ENCODE data around the gene SLC25A12.

SLC25A12 gene

GRCh38 chr2:171883275-171883893, 10.7 kb downstream of the SLC25A12 start:
- DNase-seq, result no peak

- DNase-seq, result no peak
Observed at GRCh38 chr2:171882089-171882769, 11.8 kb downstream of the SLC25A12 start.

DNA sequence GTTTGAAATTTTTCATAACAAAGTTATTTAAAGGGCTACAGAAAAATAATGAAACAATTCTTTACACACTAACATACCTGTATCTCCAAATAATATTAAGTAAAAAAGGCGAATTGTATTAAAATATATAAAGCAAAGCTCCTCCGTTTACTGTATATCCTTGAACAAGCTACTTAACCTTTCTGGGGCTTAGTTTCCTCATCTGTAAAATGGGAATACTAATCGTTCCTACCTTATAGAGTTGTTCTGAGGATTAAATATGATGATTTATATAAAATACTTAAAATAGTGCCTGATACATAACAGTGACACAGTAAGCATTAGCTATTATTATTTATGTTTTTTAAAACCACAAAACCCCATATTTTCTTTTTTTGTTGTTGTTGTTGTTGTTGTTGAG, 13.3 kb downstream of the SLC25A12 start:
- DNase-seq, result no peak

GRCh38 chr2:171879865-171880264, 14.2 kb downstream of the SLC25A12 start:
- no peak for DNase-seq

DNA sequence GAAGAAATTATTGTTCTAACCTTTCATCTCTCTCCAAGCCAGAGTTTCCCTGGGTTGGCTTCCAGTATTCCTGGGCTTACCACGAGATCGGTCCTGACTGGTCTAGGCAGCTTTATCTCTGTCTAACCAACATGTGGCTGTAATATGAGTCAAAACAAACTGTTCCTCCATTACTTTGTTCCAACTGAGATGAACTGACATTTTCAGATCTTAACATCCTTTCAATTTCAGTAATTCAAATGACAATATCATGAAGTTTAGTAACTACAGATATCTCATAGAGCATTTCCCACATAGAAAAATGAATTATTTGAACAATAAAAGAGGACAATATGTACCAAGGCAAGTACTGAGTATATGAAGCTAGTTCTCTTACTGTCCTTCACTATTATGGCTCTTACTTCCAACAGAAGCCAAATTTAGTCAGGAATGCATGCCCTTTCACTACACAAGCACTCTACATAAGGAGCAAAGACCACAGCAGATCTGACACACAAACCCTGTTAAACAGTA, 15.5 kb downstream of the SLC25A12 start:
- DNase-seq, result no peak

GRCh38 chr2:171874963-171875362, 19.1 kb downstream of the SLC25A12 start:
- no peak for DNase-seq

GRCh38 chr2:171874517-171874916, 19.5 kb downstream of the SLC25A12 start:
- no peak for DNase-seq

DNA sequence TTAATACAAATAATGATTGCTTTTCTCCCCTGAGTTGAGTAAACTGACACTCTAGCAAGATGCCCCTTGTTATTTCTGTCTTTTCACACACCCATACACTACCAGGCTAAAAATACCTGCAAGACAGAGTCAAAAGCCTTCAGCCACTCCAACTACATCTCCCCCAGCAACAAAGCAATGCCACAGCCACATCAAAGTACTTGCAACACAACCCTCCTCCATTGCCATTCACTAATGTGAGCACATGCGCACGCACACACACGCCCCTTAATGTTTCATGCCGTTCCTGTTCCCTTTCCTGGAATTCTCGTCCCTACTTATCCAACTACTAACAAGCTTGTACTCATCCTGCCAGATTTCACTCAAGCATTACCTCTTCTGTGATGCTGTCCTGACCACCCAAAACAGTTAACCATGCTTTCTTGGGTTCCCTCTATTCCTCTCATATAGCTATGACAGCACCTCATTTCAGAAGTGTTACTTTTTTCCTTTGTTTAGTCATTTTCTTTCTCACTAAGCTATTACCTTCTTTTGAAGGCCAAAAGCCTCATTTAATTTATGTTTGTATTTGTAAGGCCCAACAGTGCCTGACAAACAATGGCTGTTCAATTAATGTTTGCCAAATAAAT, 29.6 kb downstream of the SLC25A12 start:
- no peak for DNase-seq

DNA sequence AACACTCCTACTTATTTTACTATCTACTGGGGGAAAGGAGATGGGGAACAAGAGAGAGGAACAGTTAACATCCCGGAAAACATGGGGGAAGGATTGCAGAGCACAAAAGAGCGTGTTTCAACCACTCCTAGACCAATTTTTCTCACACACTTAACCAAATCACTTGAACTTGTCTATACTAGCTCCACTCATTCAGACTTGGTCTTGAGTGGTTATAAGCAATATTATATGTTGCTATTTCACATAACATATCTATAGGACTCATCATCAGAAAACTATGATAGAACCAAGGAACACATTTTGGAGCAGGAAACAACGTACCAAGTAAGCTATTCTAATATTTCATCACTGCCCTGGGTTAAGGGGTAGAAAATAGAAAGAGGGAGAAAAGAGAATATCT, 31.5 kb downstream of the SLC25A12 start:
- no peak for DNase-seq

- no peak for DNase-seq
Observed at GRCh38 chr2:171858397-171858958, 35.6 kb downstream of the SLC25A12 start.

DNA sequence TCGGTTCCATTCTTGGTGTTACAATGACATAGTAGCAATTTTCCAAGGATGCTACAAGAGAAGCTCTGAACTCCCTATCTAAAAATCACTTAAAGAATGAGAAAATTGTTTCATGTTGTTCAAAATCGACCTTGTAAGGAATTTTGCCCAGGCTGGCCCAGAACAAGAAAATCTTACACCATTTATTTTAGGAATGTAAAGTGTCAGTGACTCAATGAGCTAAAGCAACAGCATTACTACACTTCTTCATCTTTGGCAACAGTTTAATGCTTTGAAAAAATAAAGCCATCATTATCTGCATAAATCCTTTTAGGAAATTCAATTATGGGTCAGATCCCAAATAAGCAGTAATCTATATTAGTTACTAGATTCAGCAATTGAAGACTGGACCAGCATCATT, 38.6 kb downstream of the SLC25A12 start:
- DNase-seq, result no peak

DNA sequence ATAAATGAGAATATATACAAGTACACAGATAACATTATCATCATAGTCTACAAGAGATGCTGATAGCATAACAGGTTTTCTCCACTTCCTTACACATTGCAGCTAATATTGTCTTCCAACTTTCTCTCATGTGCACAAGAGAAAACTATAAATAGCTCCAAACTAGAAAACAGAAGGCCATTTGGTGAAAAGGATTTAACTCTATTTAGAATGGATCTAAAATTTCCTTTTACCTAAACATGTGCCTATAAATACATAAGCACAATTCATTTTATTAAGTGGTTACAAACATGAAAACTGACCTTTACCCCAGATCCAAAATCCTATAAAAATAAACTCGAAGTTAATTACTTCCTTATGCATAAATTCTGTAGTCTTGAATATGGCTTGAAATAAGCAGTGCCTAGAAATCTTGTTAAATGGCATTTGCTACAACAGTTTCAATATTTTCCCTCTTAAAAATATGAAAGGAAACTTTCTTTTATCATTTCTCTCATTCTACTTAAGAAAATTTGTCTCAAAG, 41.6 kb downstream of the SLC25A12 start:
- no peak for DNase-seq

GRCh38 chr2:171847627-171848026, 46.4 kb downstream of the SLC25A12 start:
- DNase-seq, result no peak

DNA sequence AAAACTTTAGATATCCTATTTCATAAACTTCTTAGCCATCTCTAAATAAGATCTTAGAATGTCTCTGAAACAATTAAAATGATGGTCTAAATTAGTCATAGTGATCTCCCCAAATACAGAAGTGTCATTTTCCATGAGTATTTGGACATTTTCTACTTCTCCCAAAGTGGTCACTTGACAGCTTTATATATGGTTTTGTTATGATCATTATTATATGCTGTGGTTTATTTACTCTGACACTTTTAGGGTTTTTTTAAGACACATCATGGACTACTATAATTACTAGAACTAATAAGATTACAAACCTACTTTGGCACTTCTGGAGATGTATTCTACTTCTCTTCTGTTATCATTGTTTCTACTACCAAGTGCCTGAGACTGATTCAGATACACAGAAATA, 47.1 kb downstream of the SLC25A12 start:
- DNase-seq, result no peak

DNA sequence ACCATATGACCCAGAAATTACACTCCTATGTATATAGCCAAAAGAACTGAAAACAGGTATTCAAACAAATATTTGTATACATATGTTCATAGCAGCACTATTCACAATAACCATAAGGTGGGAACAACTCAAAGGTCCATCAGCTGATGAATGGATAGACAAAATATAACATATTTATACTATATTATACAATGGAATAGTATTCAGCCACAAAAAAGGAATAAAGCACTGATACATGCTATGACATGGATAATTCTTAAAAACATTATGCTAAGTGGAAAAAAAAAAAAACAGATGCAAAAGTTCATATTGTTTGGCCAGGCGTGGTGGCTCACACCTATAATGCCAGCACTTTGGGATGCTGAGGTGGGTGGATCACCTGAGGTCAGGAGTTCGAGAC, 52.0 kb downstream of the SLC25A12 start:
- DNase-seq, result no peak

DNA sequence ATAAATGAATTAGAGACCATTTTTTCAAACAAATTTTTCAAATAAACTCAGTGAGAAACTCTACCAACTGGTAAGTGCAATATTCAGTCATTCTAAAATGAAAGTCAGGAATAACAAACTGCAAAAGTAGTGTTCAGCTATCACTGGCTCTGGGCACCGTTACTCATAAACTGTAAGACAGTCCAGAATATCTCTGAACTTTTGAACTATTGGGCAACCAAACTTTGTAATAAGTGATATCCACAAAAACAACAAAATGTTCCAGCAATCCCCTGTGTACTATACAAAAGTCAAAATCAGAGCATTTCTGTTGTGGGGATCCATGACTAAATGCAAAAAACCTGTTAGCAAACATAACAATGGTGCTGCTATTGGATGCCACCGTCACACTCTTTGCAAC, 56.3 kb downstream of the SLC25A12 start:
- DNase-seq, result no peak

GRCh38 chr2:171836146-171836910, 57.7 kb downstream of the SLC25A12 start:
- DNase-seq, result no peak

DNA sequence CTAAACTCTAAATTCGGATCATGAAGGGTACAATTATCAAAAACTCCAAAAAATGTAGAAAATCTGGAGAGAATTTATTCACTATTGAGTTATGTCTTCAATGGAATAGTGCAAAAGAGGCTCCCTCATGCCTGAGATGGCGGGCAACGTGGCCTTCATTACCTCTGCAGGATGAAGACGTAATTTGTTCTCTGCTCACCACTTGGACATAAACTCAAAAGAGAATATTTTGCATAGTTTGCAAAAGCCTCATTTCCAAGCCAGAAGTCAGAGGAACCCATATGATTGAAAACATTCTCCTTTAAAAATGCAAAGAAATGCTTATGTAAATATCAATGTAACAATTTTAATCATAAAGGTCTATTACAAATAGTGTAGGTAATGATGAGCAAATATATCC, 58.7 kb downstream of the SLC25A12 start:
- DNase-seq, result no peak

DNA sequence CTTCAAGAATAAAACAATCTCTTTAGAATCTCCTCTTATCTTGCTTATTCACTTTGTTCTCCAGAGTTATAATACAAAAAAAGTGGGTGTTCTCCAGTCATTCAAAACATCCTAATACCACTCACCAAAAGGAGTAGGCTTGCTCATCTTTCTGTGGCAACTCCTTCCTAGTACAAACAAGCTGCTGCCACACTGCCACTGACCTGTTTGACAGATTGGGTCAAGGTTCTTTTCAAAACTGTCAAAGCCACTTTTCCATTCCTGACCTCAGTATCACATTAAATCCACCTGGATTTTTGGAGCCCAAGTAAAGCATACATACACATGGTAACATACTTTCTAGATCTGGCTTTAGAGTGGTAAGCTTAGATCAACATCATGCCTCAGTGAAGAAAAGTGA, 59.8 kb downstream of the SLC25A12 start:
- no peak for DNase-seq

DNA sequence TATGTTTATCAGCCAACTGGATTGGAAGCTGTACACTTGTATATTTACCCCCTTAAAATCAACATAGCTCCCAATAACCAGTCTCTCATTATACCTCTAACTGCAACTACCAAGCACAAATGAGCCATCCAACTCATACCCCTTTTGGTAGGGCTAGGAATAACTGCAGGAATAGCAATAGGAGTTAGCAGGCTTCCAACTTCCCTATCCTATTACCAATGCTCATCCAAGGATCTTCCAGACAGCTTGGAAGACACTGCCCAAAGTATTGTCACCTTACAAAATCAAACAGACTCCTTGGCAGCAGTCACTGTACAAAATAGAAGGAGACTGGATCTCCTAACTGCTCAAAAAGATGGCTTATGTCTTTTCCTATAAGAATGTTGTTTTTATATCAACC, 61.6 kb downstream of the SLC25A12 start:
- DNase-seq, result no peak

DNA sequence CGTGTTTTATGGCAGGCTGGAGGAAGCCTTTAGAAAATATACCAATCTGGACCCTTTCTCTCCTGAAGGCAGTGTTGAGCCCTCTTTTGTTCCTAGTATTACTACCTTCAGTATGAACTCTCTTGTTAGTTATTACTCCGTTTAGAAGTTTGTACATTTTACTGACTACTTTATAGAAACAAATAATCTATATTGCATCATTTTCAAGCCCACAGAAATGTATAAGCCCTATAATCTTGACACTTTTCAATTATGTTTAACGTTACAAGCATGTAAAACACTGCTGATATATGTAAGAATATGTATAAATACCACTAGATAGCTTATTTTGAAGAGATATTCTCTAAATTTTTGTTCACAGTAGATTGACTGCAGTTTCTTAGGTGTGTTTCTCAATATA, 64.0 kb downstream of the SLC25A12 start:
- DNase-seq, result no peak

DNA sequence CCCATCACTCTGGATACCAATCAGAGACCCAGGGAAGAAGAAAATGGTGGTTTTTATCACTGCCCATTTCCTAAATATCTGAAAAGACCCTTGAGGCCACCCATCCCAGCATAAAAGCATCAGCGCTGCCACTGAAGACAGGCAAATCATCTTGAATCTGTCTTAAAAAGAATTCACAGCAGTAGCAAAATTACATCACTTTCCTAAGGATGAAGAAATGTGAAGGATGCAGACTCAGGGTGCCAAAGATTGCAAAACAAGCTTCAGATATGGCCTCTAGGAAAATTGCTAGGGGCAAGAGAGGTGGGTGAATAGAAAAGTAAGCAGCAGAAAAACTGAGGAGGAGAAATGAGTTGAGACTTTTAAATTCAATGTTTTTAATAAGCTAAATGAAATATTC, 70.0 kb downstream of the SLC25A12 start:
- no peak for DNase-seq
